SIG-M5 treated with dmso at 0.1 percent for 504 hours (cell line): ENCODE data around the gene HTT-AS.
"Not testable (repeated sequence)": the region's sequence is repeated elsewhere in the genome, so short reads cannot be mapped to it uniquely, and the experiment has no call there.

Experiments used
- DNase-seq: peaks from one replicate; lab custom pipeline; 2025; ENCODE audit not compliant: unreplicated experiment; lab: John Stamatoyannopoulos, UW

The HTT-AS gene

GRCh38 chr4:3054169-3054759 is 20.1 kb downstream of the HTT-AS start:
- no peak for DNase-seq

- not testable (repeated sequence) for DNase-seq
Measured at GRCh38 chr4:3051141-3051897, 23.0 kb downstream of the HTT-AS start.

- DNase-seq = peak; percentile 26
Measured at GRCh38 chr4:3047464-3048286, 26.7 kb downstream of the HTT-AS start.

- DNase-seq = no peak
Measured at GRCh38 chr4:3046623-3047022, 27.7 kb downstream of the HTT-AS start.

GRCh38 chr4:3046162-3046561 is 28.2 kb downstream of the HTT-AS start:
- DNase-seq = no peak

- no peak for DNase-seq
Measured at GRCh38 chr4:3044870-3045819, 29.2 kb downstream of the HTT-AS start.

GRCh38 chr4:3043282-3044020 is 30.9 kb downstream of the HTT-AS start:
- no peak for DNase-seq

- DNase-seq = no peak
Measured at GRCh38 chr4:3042226-3042625, 32.1 kb downstream of the HTT-AS start.

GRCh38 chr4:3041192-3042142 is 32.9 kb downstream of the HTT-AS start:
- DNase-seq = no peak

- DNase-seq = no peak
Measured at GRCh38 chr4:3040452-3041191, 33.7 kb downstream of the HTT-AS start.

- no peak for DNase-seq
Measured at GRCh38 chr4:3039706-3040366, 34.5 kb downstream of the HTT-AS start.

GRCh38 chr4:3037957-3038461 is 36.3 kb downstream of the HTT-AS start:
- DNase-seq = no peak

- no peak for DNase-seq
Measured at GRCh38 chr4:3036131-3036952, 38.0 kb downstream of the HTT-AS start.

- no peak for DNase-seq
Measured at GRCh38 chr4:3035674-3036073, 38.7 kb downstream of the HTT-AS start.

GRCh38 chr4:3035249-3035648 is 39.1 kb downstream of the HTT-AS start:
- DNase-seq = no peak

GRCh38 chr4:3034231-3034630 is 40.1 kb downstream of the HTT-AS start:
- no peak for DNase-seq
